GM19467 (cell line): ENCODE data around the gene TRMT44.
"Not testable (repeated sequence)": the region's sequence is repeated elsewhere in the genome, so short reads cannot be mapped to it uniquely, and the experiment has no call there.

ENCODE experiments used
- ATAC-seq: cut with Tn5 transposase; IDR thresholded peaks from one replicate; pipeline ENCODE4 v1.9.1; 2021; ENCODE audit warnings: mild to moderate bottlenecking, moderate library complexity; ENCODE audit not compliant: unreplicated experiment

Gene TRMT44

GRCh38 chr4:8508740-8509139, 68.2 kb downstream of the TRMT44 start:
- ATAC-seq = no peak

- ATAC-seq = no peak
Observed at GRCh38 chr4:8509311-8509950, 68.9 kb downstream of the TRMT44 start.

DNA sequence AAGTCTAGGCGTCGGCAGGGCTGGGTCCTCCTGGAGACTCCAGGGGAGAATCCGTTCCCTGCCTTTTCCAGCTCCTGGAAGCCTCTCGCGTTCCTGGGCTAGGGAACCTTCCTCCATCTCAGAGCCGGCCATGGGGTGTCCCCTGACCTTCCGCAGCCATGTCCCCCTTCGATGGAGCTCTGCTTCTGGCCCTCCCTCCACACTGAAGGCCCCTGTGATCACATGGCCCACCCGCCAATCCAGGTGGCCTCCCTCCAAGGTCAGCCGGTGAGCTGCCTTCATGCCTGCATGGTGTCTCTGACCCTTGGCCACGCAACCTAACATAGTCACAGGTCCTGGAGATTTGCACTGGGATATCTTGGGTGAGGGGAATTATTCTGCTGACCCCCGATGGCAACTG, 69.6 kb downstream of the TRMT44 start:
- ATAC-seq = no peak

DNA sequence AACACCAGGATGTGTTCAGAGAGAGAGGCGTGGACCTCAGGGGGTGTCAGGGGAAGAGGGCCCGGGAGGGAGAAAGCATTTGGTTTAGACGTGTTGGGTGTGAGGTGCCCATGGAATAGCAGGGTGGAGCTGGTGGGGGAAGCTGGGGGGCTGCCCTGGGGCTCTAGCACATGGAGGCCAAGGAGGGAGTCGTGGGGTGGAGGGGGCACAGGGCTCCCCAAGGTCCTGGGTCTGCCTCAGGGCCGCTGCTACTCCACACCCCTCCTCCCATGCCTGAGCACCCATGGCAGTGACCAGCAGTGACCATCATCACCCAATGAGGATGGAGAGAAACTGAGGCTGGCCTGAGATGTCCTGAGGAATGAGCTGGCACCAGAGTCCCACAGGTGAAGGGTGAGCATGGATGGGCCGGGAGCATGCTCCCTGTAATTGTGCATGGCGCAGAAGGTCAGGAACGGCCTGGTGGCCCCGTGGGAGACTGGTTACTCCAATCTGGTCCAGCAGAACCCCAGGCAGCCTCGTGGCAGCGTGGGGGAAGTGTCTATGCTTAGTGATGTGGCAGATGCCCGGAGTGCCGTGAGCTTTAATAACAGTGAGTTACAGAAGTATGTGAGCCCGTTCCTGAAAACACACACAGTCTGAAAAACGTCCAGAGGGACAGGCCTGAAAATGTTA, 70.2 kb downstream of the TRMT44 start:
- ATAC-seq = no peak

GRCh38 chr4:8512510-8512909, 71.9 kb downstream of the TRMT44 start:
- ATAC-seq = no peak

DNA sequence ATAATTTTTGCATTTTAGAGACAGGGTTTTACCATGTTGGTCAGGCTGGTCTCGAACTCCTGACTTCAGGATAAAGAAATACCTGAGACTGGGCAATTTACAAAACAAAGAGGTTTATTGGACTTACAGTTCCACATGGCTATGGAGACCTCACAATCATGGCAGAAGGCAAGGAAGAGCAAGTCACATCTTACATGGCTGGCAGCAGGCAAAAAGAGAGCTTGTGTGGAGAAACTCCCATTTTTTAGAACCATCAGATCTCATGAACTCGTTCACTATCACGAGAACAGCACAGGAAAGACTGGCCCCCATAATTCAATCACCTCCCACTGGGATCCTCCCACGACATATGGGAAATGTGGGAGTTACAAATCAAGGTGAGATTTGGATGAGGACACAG, 72.5 kb downstream of the TRMT44 start:
- not testable (repeated sequence) for ATAC-seq

DNA sequence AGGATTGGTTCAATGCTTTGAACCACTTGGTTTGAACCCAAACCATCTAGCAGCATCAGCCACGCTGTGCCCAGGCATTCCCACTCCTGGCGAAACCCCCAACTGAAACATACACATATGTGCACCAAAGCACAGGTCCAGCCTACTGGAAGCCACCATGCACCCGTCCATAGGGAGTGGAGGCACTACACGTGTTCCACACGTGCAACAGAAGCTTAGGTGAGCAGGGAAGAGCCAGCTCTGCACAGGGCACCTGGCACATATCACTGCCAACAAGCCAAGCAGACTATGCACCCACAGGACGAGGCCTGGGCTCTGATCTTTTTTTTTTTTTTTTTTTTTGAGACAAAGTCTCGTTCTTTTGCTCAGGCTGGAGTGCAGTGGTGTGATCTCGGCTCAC, 73.4 kb downstream of the TRMT44 start:
- ATAC-seq = no peak

DNA sequence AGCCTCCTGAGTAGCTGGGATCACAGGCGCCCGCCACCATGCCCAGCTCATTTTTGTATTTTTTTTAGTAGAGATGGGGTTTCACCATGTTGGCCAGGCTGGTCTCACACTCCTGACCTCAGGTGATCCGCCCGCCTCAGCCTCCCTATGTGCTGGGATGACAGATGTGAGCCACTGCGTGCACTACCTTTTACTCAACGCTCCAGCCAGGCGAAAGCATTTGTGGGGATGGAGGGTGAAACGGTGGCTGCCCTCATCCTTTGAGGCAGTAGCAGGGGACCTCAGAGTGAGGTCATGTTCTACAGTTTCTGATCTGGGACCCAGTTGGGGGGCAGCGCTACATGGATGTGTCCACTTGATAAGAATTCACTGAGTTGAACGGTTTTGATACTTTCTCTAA, 73.8 kb downstream of the TRMT44 start:
- ATAC-seq = no peak

GRCh38 chr4:8515316-8516060, 74.9 kb downstream of the TRMT44 start:
- no peak for ATAC-seq

GRCh38 chr4:8516061-8516573, 75.5 kb downstream of the TRMT44 start:
- ATAC-seq = no peak

DNA sequence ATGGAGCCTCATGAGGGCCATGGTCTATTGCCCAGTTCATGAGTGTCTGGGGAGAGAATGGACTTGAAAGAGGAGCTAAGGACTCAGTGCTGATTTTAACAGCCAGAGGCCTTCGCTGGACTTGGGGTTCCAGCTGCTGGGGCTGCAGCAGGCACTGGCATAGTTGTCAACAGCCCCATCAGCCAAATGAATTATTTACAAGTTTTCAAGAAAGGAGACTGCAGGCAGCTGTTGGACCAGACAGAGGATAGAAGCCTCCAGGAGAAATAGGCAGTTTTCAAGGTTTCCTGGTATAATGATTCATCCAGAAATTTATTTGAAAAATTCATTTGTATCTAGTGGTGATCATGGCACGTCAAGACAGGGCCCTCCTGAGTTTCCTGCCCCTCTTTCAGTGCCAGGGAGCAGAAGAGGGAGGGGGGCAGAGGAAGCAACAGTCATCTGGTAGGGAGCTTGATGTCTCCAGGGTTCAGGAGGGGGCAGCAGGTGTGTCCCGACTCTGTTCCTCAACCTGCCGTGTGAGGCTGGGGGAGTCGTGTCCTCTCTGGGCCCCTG, 76.5 kb downstream of the TRMT44 start:
- no peak for ATAC-seq

DNA sequence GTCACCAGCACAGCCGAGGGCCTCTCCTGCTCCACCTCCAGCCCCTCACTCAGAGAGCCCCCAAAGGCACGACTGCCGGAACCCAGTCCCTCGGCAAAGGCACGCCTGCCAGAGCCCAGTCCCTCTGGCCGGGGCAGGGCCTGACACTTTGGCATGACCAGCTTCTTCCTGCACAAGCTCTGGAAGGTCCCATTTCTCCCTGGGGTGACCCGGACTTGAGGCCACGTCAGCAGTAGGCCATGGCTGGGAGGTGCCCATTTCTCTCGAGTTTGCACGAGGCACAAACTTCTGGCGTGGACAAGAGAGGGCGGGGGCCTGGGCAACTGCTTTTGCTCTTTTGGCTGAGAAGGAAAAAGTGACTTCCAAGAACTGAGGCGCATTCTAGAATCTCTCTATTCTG, 77.4 kb downstream of the TRMT44 start:
- no peak for ATAC-seq

GRCh38 chr4:8522160-8523120, 81.9 kb downstream of the TRMT44 start:
- no peak for ATAC-seq

DNA sequence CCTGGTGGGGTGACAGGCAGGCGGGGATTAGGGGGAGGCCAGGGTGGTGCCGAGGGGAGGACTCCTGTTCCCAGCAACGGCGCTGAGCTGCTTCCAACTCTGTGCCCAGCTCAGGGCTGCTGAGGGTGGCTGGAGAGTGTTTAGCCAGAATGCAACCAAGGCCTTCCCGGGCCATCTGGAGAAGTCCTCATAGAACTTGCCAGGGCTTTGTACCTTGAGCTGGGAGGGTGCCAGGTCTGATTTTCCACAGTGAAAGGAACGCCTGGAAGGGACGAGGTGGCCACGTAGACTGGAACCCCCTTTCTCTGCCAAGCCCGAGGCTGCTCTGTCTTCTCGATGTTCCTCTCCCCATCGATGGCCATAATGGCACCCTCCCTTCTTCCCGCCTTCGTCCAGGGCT, 82.6 kb downstream of the TRMT44 start:
- no peak for ATAC-seq

GRCh38 chr4:8523766-8524165, 83.2 kb downstream of the TRMT44 start:
- no peak for ATAC-seq

GRCh38 chr4:8524595-8525382, 84.2 kb downstream of the TRMT44 start:
- no peak for ATAC-seq

GRCh38 chr4:8525383-8526120, 85.0 kb downstream of the TRMT44 start:
- ATAC-seq = no peak
